GM19397 (cell line): ENCODE measurements around the gene TMEM82.

Experiments used
- ATAC-seq: cut with Tn5 transposase; IDR thresholded peaks from one replicate; pipeline ENCODE4 v1.9.1; 2021; ENCODE audit warnings: mild to moderate bottlenecking, moderate library complexity; ENCODE audit not compliant: unreplicated experiment

Gene TMEM82

DNA sequence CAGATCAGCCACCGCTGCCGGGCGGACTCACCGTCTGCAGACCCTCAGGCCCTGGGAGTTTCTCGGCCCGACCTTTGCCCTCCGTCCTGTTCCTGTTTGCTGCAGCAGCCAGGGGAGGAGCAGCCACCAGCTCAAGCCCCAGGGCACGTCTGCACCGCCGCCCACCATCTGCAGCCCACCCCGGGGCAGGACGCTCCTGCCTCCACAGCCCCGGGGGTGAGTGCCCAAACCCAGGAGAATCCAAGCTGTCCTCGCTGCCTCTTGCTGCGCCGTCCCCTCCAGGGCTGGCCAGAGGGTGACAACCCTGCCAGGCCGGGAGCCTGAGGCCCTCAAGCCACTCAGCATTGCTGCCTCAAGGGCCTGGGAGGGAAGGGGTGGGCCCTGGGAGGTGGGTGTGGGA lies 7.4 kb upstream of the TMEM82 start:
- no peak for ATAC-seq

DNA sequence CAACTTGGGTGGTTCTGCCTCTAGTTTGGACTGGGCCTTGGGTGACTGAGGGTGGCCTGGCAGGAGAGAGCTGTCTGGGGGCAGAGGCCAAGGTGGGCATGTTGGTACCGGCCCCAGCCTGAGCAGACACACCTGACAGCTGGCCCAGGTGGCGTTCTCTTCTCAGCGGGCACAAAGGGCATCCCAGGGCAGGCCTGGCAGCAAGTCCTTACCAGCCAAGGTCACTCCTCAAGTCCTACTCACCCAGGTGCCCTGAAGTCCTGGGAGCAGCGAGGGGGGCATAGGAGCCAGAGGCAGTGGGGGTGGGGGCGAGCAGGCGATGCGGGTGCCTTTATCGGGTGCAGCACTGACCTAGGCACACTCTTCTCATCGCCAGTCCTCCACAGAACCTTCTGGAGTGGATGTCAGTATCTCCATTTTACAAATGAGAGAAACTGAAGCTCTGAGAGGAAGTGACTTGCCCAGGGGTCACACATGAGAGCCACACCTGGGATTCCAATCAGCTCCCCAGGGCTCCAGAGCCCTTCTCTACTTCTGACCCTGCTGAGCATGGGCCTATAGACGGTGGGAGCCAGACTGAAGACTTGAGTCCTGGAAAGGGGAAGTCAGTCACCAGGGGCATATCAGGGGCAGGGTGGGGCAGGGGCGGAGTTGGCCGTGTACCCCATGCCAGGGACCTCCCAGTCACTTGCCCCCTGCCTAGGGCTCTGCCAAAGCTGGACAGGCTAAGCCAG lies 6.8 kb upstream of the TMEM82 start:
- ATAC-seq: no peak

- ATAC-seq: no peak
These were observed 6.0 kb upstream of the TMEM82 start, which contains the start of gene SLC25A34 for GRCh38 chr1:15736038-15736891. TSS of gene SLC25A34 (plus strand) at chr1:15736258. CDS start at chr1:15736486, 228 bp downstream.

GRCh38 chr1:15736892-15737261 lies 5.4 kb upstream of the TMEM82 start:
- ATAC-seq: no peak

GRCh38 chr1:15737324-15738319 lies 4.7 kb upstream of the TMEM82 start:
- ATAC-seq: no peak

DNA sequence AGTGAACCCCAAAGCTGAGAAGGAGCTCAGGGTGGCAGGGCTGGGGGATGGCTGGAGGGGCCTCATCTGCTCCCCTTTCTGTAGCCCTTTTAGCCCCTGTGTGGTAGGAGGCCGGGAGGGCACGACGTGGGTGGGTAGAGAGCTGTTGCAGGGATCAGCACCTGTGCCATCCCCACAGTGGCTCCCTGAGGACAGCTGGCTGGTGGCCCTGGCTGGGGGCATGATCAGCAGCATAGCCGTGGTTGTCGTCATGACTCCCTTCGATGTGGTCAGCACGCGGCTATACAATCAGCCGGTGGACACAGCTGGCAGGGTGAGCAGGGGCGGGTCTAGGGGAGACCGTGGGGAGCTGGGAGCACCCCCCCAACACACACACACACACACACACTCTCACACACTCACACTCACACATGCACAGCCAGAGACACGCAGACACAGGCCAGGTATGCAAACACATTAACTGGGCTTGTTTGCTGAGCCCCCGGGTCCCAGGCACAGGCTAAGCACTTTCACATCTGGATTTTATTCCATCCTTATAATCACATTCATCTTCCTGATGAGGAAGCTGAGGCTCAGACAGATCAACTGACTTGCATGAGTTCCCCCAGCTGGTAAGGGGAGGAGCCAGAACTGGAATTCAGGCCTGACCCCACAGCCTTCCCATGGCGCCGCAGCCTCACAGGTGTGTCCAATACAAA lies 3.7 kb upstream of the TMEM82 start:
- no peak for ATAC-seq

DNA sequence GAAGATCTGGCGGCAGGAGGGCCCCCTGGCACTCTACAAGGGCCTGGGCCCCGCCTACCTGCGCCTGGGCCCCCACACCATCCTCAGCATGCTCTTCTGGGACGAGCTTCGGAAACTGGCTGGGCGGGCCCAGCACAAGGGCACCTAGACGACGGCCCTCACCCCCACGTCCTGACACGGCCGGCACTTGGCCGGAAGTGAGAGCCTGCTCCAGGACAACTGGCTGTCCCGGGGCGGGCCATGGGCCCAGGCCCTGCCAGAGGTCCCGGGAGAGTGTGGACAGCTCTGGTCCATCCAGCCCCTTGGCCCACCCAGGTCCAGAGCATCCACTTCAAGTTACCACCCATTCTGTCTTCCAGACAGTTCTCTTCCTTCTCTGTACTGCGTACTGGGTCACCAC lies 3.0 kb upstream of the TMEM82 start:
- ATAC-seq: no peak

GRCh38 chr1:15739745-15740144 lies 2.6 kb upstream of the TMEM82 start:
- ATAC-seq: no peak

DNA sequence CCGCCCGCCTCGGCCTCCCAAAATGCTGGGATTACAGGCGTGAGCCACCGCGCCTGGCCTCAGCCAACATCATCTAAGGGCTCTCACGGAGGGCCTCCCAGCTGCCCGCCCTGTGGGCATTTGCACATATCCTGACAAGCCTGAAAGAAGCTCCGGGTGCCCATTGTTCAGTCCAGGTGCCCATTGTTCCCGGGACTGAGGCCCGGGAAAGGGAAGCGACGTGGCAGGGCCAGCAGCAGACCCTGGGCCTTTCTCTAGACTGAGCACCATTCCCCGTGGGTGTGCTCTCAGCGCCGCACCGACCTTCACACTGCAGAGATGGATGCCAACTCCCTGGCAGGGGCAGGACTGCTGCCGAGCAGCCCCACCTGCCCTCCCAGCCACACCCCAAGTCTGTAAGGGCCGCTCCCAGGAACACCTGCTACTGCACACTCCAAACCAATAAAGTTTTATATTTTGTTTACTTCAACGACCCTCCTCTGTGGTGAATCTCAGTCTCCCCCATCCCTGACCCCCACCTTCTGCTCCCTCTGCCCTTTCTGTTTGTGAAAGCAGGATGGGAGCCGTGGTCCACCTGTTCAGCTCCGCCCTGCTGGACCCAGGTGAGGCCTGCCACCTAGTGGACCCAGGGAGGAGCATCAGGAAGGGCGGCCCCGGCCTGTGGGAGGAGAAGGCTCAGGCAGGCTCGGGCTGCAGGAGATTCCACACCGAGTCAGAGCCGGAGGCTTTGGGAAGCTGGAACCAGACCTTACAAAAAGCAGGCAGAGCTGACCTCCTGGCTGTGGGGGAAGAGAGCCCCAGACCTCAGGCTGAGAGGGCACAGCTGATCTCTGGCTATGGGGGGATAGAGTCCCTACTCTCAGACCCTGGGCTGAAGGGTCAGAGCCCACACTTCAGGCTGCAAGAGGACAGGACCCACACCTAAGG lies 1.1 kb upstream of the TMEM82 start:
- ATAC-seq: no peak

GRCh38 chr1:15744122-15744679 lies 1.9 kb downstream of the TMEM82 start:
- ATAC-seq: no peak

DNA sequence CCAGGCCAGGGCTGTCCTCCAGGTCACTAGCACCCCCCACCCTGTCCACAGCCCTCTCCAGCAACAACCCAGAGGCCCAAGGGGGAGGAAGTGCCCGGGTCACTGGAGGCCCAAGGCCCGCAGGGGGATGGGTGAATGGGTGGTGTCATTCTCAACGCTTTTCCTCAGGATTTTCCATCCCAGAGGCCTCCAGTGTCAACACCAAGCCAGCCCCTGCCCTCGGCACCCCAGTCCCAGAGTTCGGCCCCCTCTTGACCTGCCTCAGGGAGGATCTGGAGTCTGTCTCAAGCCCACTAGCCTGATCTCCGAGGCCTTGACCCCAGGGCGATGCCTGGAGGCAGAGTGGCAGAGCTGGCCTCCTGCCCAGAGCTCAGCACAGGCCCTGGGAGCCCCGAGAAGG lies 5.1 kb downstream of the TMEM82 start:
- ATAC-seq: no peak

GRCh38 chr1:15748264-15748663 lies 6.0 kb downstream of the TMEM82 start:
- no peak for ATAC-seq

DNA sequence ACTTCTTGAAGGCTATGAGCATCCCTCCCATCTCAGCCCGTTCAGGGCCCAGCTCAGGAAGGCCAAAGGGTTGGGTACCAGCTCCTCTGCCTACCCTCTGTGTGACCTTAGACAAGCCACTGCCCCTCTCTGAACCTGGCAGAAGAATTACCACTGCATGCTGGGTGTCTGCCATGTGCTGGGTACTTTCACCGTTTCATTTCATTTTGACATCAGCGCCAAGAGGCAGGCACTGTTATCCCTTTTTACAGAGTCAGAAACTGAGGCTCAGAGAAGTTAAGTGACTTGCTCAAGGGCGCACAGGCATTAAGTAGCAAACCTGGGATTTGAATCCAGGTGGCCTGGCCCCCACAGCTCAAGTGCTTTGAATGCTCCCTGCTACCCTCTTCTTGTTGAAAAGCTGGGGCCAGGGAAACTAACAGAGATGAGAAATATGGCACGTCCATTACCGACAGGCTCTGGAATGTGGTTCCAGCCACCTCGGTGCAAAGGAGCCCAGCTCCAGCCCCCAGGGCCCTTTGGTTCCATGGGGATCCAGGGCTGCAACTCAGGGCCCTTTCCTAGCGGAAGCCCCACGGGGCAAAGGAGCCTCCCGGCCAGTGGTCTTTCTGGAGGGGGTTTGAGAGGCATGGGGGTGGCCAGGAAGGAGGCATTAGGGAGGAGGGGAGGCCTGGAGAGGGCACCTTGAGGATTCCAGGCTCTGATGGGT lies 6.5 kb downstream of the TMEM82 start:
- ATAC-seq: no peak

DNA sequence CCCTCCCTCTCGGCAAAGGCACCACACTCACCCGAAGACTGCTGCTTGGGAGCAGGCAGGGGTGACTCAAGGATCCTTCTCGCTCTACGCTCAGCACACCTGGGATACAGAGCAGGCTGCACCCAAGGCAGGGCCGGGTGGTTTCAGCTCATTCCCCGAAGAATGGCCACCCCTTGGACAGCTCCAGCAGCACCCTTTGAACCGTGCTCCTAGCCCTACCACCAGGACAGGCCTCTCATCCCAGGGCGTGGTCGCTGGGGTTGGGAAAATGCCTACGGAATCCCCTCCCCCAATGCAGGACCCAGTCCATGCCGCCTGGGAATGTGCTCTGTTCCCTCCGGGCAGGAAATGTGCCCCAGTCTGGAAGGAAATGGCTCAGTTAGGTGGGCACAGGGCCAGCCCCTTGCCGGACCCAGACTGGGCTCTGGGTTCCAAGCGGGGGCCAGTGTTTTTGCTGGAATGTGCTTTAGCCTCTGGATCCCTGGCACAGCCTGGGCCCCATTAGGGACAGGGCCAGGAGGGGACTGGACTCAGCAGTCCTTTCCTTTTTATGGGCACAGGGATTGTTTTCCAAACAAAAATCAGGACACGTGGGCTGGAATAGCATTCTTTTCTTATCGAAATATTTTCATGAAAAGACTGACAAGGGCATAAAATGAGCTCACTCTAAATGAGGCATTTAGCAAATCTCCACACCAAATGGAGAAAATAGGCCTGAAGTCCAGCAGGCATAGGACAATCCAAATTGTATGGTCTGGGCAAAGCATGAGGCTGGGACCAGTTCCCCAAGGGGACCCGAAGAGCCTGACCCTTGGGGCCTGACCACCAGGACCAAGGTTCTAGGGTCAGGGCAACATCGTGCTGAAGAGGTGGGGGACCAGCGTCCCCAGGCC lies 7.3 kb downstream of the TMEM82 start:
- no peak for ATAC-seq

DNA sequence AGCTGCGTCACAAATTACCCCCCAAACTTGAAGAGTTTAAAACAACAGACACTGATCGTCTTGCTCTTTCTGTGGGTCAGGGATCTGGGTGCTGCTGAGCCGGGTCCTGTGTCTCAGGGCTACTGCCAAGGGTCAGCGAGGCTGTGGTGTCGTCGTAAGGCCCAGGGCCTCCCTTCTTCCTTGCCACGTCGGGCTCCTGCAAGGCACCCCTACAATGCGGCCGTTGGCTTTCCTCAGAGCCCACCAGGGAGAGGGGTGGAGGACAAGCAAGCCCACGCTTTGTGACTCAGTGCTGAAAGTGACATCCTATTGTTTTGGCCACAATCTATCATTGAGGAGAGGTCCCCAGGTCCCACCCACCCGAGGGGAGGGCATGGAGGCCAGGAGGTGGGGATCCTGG lies 8.6 kb downstream of the TMEM82 start:
- no peak for ATAC-seq

DNA sequence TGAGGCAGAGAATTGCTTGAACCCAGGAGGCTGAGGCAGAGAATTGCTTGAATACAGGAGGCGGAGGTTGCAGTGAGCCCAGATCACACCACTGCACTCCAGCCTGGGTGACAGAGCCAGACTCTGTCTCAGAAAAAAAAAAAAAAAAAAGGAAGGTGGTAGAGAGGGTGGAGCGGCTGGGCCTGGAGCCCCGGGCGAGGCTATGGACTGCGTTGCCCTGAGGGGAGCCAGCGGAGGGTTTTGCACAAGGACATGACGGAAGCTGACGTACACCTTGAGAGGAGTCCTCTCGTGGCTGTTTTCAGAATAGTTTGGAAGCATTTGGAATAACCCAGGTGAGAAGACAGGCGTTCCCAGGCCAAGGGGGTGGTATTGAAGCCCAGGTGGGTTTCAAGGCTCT lies 9.4 kb downstream of the TMEM82 start:
- no peak for ATAC-seq

DNA sequence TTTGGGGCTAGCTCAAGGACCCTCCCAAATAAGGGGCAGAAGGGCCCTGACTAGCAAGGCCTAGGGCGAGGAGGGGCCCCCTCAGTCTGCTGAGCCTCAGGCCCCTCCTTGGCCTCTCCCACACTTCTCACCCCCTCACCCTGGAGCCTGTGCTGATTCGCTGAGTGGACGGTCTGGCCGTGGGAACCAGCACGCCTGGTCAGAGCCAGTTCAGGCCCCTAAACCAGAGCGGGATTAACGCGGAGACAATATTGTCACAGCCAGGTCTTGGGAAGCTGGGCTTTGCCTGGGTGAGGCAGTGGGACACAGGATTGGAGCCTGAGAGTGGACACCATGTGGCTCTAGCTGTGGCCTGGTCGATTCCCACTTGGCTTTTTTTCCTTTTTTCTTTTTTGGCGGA lies 11.5 kb downstream of the TMEM82 start:
- no peak for ATAC-seq
